ENCODE measurements around the gene WRAP73. TPM values are rescaled to one million over a fixed set of nuclear protein-coding genes. Genes with fewer than 3 reads are reported as not detected.

WRAP73 gene
- total and polyA plus RNA-seq, 9 of the 15 experiments (the other 6 are each of a cell fraction or from before 2014, with no cell fraction given): 4.3 to 51.8 (median 30.1) TPM

- TF ChIP-seq ZNF280B (CRISPR knock-in tag; IDR thresholded peaks at IDR 0.05): no peak
- TF ChIP-seq ZNF551 (CRISPR knock-in tag; IDR thresholded peaks at IDR 0.05): no peak
- TF ChIP-seq CEBPG (CRISPR knock-in tag; IDR thresholded peaks at IDR 0.05): no peak
- TF ChIP-seq CEBPG (tag; conservative IDR thresholded peaks at IDR 0.05 in 1 of 2, IDR thresholded peaks at IDR 0.05 in 1 of 2): no peak
- TF ChIP-seq KLF6 (CRISPR knock-in tag; IDR thresholded peaks at IDR 0.05; ENCODE audit: borderline replicate concordance): no peak
- TF ChIP-seq FOXP1 (CRISPR knock-in tag; IDR thresholded peaks at IDR 0.05): no peak
- no peak for TF ChIP-seq REST (IDR thresholded peaks at IDR 0.05; ENCODE audit: borderline replicate concordance)
- TF ChIP-seq REST (CRISPR knock-in tag; IDR thresholded peaks at IDR 0.05; ENCODE audit: low read depth): 0 out of 2 replicates have a peak, but pooled peaks have one; percentile 16
- no peak for TF ChIP-seq USF1 (CRISPR knock-in tag; IDR thresholded peaks at IDR 0.05)
- TF ChIP-seq RBFOX2 (IDR thresholded peaks at IDR 0.05; ENCODE audit: low read depth, low read length): peak; percentile 93
- no peak for TF ChIP-seq ATF3 (IDR thresholded peaks at IDR 0.05)
- no peak for TF ChIP-seq ATF3 (CRISPR knock-in tag; conservative IDR thresholded peaks at IDR 0.05)
- TF ChIP-seq LCOR (CRISPR knock-in tag; IDR thresholded peaks at IDR 0.05): no peak
- TF ChIP-seq ZNF121 (CRISPR knock-in tag; conservative IDR thresholded peaks at IDR 0.05): no peak
- no peak for TF ChIP-seq TAF9B (IDR thresholded peaks at IDR 0.05; ENCODE audit: partially characterized antibody)
- 0 out of 2 replicates have a peak, but pooled peaks have one; percentile 34 for TF ChIP-seq TARDBP (IDR thresholded peaks at IDR 0.05)
Observed at GRCh38 chr1:3649342-3650247, at the start of gene WRAP73 (continued).
